HFF-Myc (cell line): Measurements from ENCODE around the gene IBA57.

ENCODE experiments used
- DNase-seq: peaks from one replicate; pipeline ENCODE4 v3.0.0-alpha.2; 2011; ENCODE audit warnings: low read depth; ENCODE audit errors: extremely low read depth
- H3K4me3 ChIP-seq: replicated peaks from 2 replicates; pipeline ENCODE4 v1.5.1; 2011; ENCODE audit warnings: low read depth, mild to moderate bottlenecking, control low read depth, low read length
- TF ChIP-seq, protein P1 (sequence below): IDR thresholded peaks from 2 replicates; pipeline ENCODE4 v1.5.1; 2012; ENCODE audit warnings: mild to moderate bottlenecking, low read depth, low read length, control low read depth; ENCODE audit errors: missing control alignments

The IBA57 gene

DNA sequence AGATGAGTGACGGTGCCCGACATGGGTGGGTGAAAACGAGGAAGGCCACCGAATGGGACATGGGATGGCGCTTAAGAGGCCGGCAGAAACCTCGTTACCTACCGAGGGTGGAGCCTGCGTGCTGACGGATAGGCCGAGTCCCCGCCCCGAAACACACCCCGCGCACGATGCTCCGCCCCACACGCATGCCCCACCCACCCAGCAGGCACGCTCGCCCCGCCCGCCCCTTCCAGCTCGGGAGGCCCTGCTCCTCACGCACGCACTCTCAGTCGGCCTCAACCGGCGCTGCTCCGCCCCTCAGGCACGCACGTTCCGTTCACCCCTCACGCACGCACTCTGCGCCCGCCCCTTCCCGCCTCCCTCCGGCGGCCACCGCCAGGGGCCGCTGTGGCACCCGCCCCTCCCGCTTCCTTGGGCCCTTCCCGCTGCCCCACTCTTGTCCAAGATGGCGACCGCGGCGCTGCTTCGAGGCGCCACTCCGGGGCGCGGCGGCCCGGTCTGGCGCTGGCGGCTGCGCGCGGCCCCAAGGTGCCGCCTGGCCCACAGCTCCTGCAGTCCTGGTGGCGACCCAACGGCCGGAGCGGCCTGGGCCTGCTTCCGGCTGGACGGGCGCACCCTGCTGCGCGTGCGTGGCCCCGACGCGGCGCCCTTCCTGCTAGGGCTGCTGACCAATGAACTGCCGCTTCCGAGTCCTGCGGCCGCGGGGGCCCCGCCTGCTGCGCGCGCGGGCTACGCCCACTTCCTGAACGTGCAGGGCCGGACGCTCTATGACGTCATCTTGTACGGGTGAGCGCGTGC is at the start of gene IBA57:
Gene IBA57 (plus strand): TSS at position 433 of the 798 bp plus-strand sequence. CDS start 13 bp downstream, at position 446.
- peak; percentile 93 for DNase-seq
- TF ChIP-seq, protein P1, sequence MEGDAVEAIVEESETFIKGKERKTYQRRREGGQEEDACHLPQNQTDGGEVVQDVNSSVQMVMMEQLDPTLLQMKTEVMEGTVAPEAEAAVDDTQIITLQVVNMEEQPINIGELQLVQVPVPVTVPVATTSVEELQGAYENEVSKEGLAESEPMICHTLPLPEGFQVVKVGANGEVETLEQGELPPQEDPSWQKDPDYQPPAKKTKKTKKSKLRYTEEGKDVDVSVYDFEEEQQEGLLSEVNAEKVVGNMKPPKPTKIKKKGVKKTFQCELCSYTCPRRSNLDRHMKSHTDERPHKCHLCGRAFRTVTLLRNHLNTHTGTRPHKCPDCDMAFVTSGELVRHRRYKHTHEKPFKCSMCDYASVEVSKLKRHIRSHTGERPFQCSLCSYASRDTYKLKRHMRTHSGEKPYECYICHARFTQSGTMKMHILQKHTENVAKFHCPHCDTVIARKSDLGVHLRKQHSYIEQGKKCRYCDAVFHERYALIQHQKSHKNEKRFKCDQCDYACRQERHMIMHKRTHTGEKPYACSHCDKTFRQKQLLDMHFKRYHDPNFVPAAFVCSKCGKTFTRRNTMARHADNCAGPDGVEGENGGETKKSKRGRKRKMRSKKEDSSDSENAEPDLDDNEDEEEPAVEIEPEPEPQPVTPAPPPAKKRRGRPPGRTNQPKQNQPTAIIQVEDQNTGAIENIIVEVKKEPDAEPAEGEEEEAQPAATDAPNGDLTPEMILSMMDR = peak; percentile 72
- peak within 1 kb of the TSS; percentile 59 for H3K4me3 ChIP-seq

DNA sequence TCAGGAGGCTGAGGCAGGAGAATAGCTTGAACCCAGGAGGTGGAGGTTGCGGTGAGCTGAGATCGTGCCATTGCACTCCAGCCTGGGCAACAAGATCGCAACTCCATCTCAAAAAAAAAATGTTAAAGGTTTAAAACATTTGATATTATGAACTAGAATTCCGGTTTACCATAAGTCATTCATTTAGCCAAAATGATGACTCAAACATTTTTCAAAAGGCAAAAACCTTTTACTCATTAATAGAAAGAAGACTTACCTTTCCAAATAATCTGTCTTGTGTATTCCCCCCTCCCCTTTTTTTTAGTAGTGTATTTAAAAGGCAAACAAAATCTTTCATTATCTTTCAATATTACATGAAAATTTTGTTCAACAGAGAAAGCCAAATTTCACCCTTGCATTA is 48.3 kb upstream of the IBA57 start:
- H3K4me3 ChIP-seq = no peak overlapping the region
- TF ChIP-seq, protein P1 = no peak
- no peak for DNase-seq

DNA sequence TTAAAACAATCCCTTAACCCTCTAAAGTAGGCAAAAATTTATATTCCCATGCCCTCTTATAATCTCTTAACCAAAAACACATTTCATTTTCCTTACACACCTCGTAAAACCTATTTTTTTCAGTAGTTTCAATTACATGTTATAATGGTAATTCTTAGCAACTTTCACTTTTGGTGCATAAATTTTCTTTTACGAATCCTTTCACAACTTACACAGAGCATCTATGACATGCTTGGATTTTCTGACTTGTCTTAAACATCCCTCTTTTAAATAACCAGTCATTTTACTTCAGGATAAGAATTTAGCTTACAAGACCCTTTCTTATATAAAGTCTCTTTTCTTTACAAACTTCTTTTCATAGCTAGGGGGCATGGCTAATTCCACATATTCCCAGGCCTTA is 47.6 kb upstream of the IBA57 start:
- TF ChIP-seq, protein P1 = no peak
- DNase-seq = no peak
- H3K4me3 ChIP-seq = no peak overlapping the region

DNA sequence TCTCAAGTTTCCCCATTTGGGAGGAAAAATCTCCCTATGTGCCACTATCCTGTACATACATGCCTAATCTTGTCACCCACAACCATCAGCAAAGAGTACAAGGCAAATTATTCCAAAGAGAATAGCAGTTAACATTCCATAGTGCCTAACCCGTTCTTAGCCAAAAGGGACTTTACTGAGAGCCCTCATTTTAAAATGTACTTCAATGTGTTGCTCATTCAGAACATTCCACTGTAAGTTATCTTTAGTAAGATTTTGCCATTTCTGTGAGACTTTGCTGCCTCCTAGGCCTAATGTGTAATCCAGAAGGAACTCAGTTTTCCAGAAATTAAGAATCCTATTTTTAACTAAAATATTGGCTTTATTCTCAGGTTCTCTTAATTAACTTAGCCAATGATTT is 45.3 kb upstream of the IBA57 start:
- H3K4me3 ChIP-seq = no peak overlapping the region
- TF ChIP-seq, protein P1 = no peak
- DNase-seq = no peak

DNA sequence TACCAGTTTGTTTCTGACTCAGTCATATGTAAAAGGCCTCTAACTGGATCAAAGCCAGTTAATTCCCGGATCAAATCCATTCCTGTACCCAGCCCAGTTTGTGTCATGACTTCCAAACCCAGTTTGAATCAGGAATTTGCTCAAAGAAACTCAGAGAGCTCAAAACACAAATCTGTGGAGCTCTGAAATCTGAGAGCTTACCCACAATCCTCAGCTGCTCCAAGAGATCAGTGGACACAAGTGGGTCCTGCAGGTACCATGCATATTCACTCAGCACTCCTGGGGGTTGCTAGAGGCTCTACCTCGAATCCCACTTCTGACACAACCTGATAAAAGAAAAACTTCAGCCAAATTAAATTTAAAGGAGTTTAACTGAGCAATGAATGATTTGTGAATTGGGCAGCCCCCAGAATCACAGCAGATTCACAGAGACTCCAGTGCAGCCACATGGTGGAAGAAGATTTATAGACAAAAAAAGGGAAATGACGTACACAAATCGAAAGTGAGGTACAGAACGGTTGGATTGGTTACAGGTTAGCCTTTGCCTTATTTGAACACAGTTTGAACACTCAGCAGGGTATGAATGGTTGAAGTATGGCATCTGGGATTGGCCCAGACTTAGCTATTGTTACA is 44.6 kb upstream of the IBA57 start:
- no peak for DNase-seq
- TF ChIP-seq, protein P1 = no peak
- no peak overlapping the region for H3K4me3 ChIP-seq

DNA sequence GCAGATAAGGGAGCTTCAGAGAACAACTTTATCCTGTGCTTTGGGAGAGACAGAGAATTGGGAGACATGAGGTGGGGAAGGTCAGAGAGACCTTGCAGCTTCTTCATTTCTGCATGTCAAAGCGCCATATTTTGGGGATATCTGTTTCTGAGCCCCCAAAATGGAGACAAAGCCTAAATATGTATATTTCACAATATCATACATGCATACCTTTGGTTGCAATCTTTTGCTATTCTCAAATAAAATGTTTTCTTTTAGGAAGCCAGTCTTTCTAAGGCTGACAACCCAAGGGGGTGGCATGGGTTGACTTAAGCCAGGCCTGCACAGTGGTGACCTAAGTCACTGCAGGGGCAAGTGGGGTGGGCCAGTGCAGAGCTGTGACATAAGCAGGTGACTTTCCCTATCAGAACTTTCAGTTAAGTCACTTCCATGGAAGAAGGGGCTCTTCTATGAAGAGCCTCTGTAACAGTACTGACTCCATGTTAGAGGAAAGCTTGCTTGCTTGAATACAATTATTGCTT is 42.6 kb upstream of the IBA57 start:
- DNase-seq = no peak
- TF ChIP-seq, protein P1 = no peak
- H3K4me3 ChIP-seq = no peak overlapping the region
